Sciatic nerve (tissue), 2 donors: ENCODE results near the gene YOD1. TPM values are rescaled to one million over a fixed set of nuclear protein-coding genes. Genes with fewer than 3 reads are reported as not detected.
"Not testable (repeated sequence)": the region's sequence is repeated elsewhere in the genome, so short reads cannot be mapped to it uniquely, and the experiment has no call there.

Experiments
- ATAC-seq: fragments of 200-7000 bp; cut with Tn5 transposase; one replicate; pipeline ENCODE4 v1.9.1; 2020; ENCODE audit warnings: mild to moderate bottlenecking, moderate library complexity
- DNase-seq: peaks from one replicate; pipeline ENCODE4 v3.0.0-alpha.2; 2020; ENCODE audit warnings: low spot score
- intact Hi-C: fragments of 100-400 bp; cut with DNase I; formaldehyde crosslinking; loops from one replicate; pipeline ENCODE4 v1.14.2; 2022
- total RNA-seq: library from RNA; stranded (reverse); fragmentation: NEBNext Ultra II Directional; extraction: Animal tissue kit (Norgen Biotek cat#: 25700); gene quantifications from one replicate; pipeline ENCODE4 v1.2.1, GENCODE V29; 2021
- donor health status: DM: no; HTN: no; CAD: no.
- donor health status: DM: no; HTN: no; CAD: no.

Gene YOD1
- total RNA-seq, 1 donor from 2014 or later, result 15.3 TPM

- no peak for ATAC-seq
- intact Hi-C loops, result no loop called here
- DNase-seq, result no peak
Observed at GRCh38 chr1:207054491-207054890, 3.5 kb upstream of the YOD1 start.

DNA sequence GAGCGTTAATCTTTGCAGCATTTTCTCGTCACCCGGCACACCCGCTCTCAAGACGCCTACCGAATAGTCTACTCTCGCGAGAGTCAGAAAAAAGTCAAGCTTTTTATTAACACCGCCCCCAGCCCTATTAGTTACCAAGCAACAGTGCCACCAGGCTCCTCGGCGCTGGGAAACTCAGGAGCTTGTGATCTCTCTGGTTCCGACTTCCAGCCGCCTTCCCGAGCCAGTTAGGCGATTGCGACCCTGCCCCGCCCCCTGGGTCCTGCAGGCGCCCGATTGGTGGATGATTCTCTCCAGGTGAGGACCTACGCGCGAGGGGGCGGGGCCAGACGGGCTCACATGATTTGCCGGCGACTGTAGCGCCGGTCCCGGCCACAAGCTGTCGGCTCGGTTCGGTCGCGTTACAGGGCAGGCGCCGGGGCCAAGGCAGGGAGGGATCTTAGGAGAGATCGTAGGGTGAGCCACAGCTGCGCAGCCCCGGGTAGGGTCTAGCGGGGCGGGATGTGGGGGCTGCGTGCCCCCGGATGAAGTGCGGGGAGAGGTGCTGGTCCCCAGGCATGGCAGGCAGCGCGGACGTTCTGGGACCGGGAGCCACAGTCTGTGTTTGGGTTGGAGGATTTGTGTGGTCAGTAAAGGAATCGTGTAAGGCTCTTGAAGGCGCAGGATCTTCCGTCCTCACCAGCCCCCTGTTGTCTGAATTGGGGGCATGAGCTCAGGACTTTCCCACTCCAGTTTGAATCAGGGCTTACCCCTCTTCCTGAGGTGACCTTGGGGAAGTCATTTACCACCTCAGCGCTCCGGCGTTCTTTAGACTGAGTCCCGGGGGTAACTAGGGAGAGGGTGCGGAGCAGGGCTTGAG, 2.1 kb upstream of the YOD1 start, which contains the start of gene PFKFB2:
TSS of gene PFKFB2 (plus strand) at position 365 of the 859 bp plus-strand sequence. CDS start 1,443 bp downstream, outside the sequence.
- DNase-seq, result peak; percentile 97
- ATAC-seq, result peak; percentile 95
- intact Hi-C loops, result no loop called here

- DNase-seq (peak; percentile 97), ATAC-seq (peak; percentile 84)
- intact Hi-C loops, result no loop called here
Observed at GRCh38 chr1:207050480-207051190, 373 bp downstream of the YOD1 start.

- ATAC-seq (peak; percentile 54), DNase-seq (no peak)
- intact Hi-C loops, result no loop called here
Observed at GRCh38 chr1:207049974-207050391, 1.0 kb downstream of the YOD1 start.

GRCh38 chr1:207049514-207049913, 1.5 kb downstream of the YOD1 start:
- DNase-seq, result no peak
- intact Hi-C loops, result no loop called here
- ATAC-seq, result no peak

GRCh38 chr1:207049054-207049453, 2.0 kb downstream of the YOD1 start:
- DNase-seq (no peak), ATAC-seq (no peak)
- intact Hi-C loops, result no loop called here

- DNase-seq, result no peak
- ATAC-seq, result no peak
- intact Hi-C loops, result no loop called here
Observed at GRCh38 chr1:207048041-207048440, 3.0 kb downstream of the YOD1 start.

DNA sequence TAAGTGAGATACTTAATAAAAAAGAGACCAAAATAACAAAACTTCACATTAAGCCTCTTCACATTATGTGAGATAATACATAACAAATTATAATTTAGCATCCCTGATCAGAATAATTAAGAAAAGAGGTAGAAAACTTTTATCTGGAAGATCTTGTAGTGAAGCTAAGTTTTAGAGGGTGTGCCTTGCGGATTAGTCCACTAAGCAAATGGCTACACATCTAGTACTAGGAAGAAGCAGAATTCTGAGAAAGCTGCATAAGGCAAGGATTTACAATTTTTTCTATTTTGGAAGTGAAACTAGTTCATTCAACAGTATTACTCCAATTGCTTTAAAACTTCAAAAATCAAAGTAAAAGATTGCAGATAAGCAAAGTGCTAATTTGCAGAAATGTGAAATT, 3.5 kb downstream of the YOD1 start:
- ATAC-seq (no peak), DNase-seq (no peak)
- intact Hi-C loops, result no loop called here

- DNase-seq (no peak), ATAC-seq (no peak)
- intact Hi-C loops, result no loop called here
Observed at GRCh38 chr1:207045453-207045852, 5.6 kb downstream of the YOD1 start.

GRCh38 chr1:207041397-207041796, 9.6 kb downstream of the YOD1 start:
- ATAC-seq, intact Hi-C loops, DNase-seq: not testable (repeated sequence)

DNA sequence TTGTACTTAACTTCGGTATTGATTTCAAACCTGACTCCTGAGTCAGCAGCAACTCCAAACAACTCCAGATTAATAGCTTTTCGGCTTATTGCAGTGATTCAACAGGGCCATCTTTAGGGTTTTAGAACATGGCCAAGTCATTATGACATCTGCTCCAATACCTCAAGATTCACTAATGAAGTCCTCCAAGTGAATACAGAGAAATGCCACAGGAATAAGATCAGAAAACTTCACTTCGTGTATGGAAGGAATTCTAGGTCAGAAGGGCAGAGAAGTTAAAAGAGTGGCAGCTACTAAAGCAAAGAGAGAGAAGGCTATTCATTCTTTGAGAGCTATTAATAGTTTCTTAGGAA, 10.9 kb downstream of the YOD1 start:
- intact Hi-C loops, result no loop called here
- no peak for ATAC-seq
- no peak for DNase-seq

DNA sequence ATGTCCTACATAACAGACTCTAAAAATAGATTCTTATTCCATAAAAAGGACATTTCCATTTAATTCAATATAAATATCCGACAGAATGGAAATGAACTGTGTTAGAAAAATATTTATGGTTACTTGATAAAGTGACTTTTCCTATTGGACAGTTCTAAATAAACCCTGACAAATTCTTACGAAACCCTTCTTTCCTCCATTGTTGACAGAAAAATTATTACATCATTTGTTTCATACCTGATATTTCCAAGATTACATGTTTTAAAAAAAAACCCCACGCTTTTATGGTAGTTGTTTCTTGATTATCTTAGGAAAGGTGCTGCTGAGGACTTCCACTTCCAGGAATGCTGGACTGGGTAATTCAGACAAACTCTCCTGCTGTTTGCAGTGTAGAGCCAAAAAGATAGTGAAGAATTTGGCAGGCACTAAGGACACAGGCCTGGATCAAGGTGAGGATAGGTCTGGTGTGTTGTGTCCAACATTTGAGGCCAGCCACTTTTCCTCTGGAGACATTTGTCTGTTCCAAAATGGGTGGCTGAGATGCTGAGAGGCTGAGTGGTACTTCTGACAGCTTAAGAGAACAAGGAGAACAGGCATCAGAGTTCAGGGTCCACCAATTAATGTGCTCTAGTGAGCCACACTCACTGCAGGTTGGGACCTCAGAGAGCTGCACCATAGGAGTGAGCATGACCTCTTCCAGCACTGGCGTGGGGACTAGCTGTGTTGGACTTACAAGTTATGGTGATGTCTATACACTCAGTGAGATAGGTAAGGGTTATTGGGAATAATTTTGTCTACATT, 11.4 kb downstream of the YOD1 start:
- no peak for DNase-seq

GRCh38 chr1:207036865-207037264, 14.1 kb downstream of the YOD1 start:
- DNase-seq (no peak), ATAC-seq (no peak)
- intact Hi-C loops, result no loop called here

More for the DNA sequence above, 11.4 kb downstream of the YOD1 start:
- ATAC-seq, result no peak
- intact Hi-C loops, result no loop called here

DNA sequence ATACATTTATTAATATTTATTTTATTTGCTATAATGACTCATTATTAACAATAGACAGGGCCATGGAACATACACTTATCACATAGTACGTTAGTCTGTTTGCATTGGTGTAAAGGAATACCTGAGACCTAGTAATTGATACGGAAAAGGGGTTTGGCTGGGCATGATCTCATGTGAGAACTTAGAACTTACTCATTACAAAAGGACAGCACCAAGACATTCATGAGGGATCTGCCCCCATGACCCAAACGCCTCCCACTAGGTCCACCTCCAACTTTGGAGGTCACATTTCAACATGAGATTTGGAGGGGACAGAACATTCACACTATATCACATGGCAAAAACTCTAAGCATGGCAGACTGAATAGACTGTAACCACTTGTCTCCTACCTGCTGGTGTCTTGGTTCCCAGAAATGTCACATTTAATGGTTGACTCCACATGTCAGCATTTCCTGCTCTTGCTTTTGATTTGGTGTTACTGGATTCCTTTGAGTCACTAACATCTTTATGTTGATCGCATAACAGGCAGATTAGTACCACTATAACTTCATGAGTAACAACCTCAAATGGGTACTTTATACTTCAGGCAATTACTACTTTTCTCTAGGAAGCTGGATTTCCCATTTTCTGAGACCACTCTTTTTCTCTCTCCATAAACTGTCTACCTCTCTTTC, 15.0 kb downstream of the YOD1 start:
- intact Hi-C loops, result no loop called here
- no peak for ATAC-seq
- DNase-seq, result no peak

GRCh38 chr1:207034998-207035397, 16.0 kb downstream of the YOD1 start:
- ATAC-seq, result no peak
- intact Hi-C loops, result no loop called here

DNA sequence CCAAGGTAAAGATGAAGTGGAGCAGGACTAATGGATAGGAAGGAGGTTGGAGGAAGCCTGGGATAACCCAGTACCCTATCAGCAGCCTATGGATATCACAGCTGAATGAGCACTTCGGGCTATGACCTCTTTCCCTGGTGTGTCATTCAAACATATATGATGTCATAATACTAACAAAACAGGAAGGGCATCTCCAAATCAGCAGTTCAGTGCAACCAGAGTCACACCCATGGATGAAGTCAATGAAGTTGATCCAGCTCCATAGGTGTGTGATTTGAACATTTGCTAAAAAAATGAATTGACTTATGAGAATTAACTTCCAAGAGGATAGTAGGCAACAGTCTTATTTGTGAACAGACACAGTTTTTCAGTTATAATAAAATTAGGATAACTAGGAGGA, 16.8 kb downstream of the YOD1 start:
- intact Hi-C loops, result no loop called here
- ATAC-seq, result no peak

More at GRCh38 chr1:207034998-207035397, 16.0 kb downstream of the YOD1 start:
- DNase-seq, result no peak

GRCh38 chr1:207033302-207033701, 17.7 kb downstream of the YOD1 start:
- no peak for DNase-seq
- intact Hi-C loops, result no loop called here
- no peak for ATAC-seq

More for the DNA sequence above, 16.8 kb downstream of the YOD1 start:
- no peak for DNase-seq

DNA sequence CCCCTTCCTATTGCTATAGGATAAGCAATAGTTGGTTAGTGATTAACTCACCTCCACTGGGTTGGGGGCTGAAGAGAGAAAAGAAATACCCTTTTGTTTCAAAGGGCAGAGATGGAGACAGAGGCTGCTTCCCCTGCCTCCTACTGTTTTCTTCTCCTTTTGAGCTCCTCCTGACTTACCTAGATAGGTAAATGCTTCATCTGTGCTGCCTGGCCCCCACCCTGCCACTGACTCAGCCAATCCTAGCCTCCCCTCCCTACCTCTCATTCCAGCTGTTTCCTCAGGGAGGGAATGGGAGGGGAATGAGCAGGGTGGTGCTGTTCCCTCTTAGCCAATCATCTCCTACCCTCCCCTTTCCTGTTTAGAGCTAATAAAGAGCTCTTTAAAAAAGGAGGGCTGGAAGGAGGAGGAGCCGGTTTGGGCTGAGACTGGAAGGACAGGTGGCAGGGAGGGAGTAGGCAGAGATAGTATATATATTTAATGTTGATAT, 18.4 kb downstream of the YOD1 start, which contains the start of gene C1orf116:
TSS of gene C1orf116 (minus strand) at position 229 of the 490 bp plus-strand sequence. CDS start 5,158 bp downstream, outside the sequence.
- intact Hi-C loops, result no loop called here
- no peak for DNase-seq
- no peak for ATAC-seq
